SJSA1 (cell line): ENCODE measurements around the gene MEAK7. TPM values are rescaled to one million over a fixed set of nuclear protein-coding genes. Genes with fewer than 3 reads are reported as not detected.

Experiments
- DNase-seq, 2 experiments: peaks; one replicate each; pipeline ENCODE4 v3.0.0-alpha.2; 2015 to 2020; ENCODE audit warnings: low spot score in 2 of 2, low read depth in 1 of 2
- H3K27ac ChIP-seq: fragments of 250-450 bp; sonication (Bioruptor Pico); 2 replicates; pipeline ENCODE4 v1.5.1; 2020; ENCODE audit warnings: mild to moderate bottlenecking, moderate library complexity
- H3K27me3 ChIP-seq: fragments of 250-450 bp; sonication (Bioruptor Pico); replicated peaks from 2 replicates; pipeline ENCODE4 v1.5.1; 2020; ENCODE audit warnings: mild to moderate bottlenecking, moderate library complexity
- H3K36me3 ChIP-seq: fragments of 250-450 bp; sonication (Bioruptor Pico); 2 replicates; pipeline ENCODE4 v1.5.1; 2020; ENCODE audit warnings: mild to moderate bottlenecking
- H3K4me1 ChIP-seq: fragments of 250-450 bp; sonication (Bioruptor Pico); replicated peaks from 2 replicates; pipeline ENCODE4 v1.6.1; 2021; ENCODE audit warnings: mild to moderate bottlenecking
- H3K4me3 ChIP-seq: fragments of 250-450 bp; sonication (Bioruptor Pico); 2 replicates; pipeline ENCODE4 v1.5.1; 2020; ENCODE audit warnings: mild to moderate bottlenecking
- H3K9me3 ChIP-seq: fragments of 250-450 bp; sonication (Bioruptor Pico); replicated peaks from 2 replicates; pipeline ENCODE4 v1.5.1; 2020; ENCODE audit warnings: mild to moderate bottlenecking
- total RNA-seq: library from RNA; depleted of rRNA; stranded (reverse); fragments of >200 nt; shearing (Covaris generic); gene quantifications from 2 replicates; pipeline ENCODE4 v1.2.3, GENCODE V29; 2014; rRNA removed

MEAK7 gene, protein sequence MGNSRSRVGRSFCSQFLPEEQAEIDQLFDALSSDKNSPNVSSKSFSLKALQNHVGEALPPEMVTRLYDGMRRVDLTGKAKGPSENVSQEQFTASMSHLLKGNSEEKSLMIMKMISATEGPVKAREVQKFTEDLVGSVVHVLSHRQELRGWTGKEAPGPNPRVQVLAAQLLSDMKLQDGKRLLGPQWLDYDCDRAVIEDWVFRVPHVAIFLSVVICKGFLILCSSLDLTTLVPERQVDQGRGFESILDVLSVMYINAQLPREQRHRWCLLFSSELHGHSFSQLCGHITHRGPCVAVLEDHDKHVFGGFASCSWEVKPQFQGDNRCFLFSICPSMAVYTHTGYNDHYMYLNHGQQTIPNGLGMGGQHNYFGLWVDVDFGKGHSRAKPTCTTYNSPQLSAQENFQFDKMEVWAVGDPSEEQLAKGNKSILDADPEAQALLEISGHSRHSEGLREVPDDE
- 8.2 and 8.4 TPM in 2 replicates for total RNA-seq

DNA sequence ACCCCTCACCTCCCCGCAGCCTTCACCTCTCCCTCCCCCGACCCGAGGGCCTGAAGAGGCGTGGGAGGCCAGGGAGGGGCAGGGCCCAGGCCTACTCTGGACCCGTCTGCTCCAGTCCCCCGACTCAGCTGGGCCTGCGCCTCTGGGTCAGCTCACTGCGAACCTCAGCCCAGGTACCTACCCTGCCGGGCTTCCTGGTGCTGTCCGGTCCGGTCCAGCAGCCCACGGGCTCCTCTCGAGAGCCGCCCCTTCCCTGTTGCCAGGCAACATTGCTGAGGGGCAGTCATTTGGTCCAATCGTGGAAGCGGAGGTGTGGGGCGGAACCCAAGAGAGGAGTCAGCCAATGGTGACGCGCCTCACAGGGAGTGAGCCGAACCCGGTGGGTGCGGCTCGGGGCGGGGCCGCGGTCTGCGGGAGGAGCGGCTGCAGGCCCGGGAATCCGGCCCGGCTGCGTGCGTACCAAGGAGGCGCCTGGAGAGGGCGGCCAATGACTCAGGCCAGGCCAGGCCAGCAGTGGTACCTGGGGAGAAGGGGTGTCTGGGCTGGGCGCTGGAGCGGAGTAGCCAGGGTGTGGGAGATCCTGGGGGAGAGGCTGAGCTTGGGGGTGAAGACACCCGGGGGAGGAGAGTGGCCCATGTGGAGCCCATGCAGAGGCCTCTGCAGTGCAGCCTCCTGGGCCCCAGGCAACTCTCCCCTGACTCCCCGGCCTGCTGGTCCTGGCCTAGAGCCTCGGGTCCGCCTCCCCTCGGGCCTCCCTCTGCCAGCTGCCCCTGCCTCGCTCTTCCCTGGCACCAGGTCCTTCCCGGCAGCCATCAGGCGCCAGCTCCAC, at the start of gene MEAK7:
MEAK7 (minus strand) TSS at position 240 of the 829 bp plus-strand sequence. CDS start 6,573 bp downstream, outside the sequence.
- peak; percentile 99 to 100 for DNase-seq
- H3K4me1 ChIP-seq: peaks cover 73% of the 10 kb centered on the region
- peak within 1 kb of the TSS; percentile 70 for H3K27ac ChIP-seq
- peaks cover 17% of the 10 kb centered on the region for H3K36me3 ChIP-seq
- peak within 1 kb of the TSS; percentile 61 for H3K4me3 ChIP-seq
- no peaks in the 10 kb centered on the region for H3K27me3 ChIP-seq
- H3K9me3 ChIP-seq: no peaks in the 10 kb centered on the region

GRCh38 chr16:84553873-84554399, 49.5 kb upstream of the MEAK7 start:
- Histone ChIP-seq H3K9me3 (no peaks in the 10 kb centered on the region), H3K27me3 (no peaks in the 10 kb centered on the region), H3K4me3 (no peak overlapping the region), H3K27ac (no peak overlapping the region), H3K4me1 (peaks cover 12% of the 10 kb centered on the region), H3K36me3 (no peaks in the 10 kb centered on the region)
- no peak for DNase-seq

DNA sequence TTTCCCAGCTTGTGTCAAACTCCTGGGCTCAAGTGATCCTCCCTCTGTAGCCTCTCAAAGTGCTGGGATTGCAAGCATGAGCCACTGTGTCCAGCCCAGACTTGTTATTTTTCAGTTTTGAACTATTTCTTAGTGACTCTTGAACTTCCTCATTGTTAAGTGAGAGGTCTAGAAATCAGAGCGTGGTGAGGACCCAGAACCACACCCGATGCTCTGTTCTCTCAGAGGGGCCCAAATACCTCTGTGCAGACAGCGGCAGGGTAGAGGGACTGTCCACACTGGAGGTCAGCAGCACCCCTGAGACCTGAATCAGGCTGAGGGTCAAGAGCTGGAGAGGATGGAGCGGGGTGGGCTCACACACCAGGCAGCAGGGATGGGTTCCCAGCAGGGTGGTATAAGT, 47.7 kb upstream of the MEAK7 start:
- no peaks in the 10 kb centered on the region for H3K9me3 ChIP-seq

DNA sequence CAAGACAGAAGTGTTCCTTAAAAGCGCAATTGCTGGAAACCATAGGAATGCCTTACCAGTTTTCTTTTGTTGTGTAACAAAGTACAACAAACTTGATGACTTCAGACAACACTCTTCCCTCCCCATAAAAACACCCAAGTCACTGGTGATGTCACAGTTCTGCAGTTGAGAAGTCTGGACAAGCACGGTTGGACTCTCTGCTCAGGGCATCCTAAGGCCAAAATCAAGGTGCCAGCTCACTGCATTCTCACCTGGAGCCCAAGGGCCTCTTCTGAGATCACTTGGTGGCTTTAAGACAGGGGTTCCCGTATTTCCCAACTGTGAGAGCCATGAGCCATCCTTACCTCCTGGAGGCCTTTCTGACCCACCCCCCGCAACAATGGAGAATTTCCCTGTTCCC, 45.6 kb upstream of the MEAK7 start:
- H3K4me3 ChIP-seq: no peak overlapping the region
- peaks cover 14% of the 10 kb centered on the region for H3K4me1 ChIP-seq
- no peaks in the 10 kb centered on the region for H3K36me3 ChIP-seq
- no peak overlapping the region for H3K27ac ChIP-seq
- H3K27me3 ChIP-seq: no peaks in the 10 kb centered on the region
- DNase-seq: no peak
- no peaks in the 10 kb centered on the region for H3K9me3 ChIP-seq

More for the DNA sequence above, 47.7 kb upstream of the MEAK7 start:
- Histone ChIP-seq H3K4me3 (no peak overlapping the region), H3K27ac (no peak overlapping the region), H3K36me3 (no peaks in the 10 kb centered on the region), H3K4me1 (peaks cover 14% of the 10 kb centered on the region), H3K27me3 (no peaks in the 10 kb centered on the region)
- DNase-seq: no peak

DNA sequence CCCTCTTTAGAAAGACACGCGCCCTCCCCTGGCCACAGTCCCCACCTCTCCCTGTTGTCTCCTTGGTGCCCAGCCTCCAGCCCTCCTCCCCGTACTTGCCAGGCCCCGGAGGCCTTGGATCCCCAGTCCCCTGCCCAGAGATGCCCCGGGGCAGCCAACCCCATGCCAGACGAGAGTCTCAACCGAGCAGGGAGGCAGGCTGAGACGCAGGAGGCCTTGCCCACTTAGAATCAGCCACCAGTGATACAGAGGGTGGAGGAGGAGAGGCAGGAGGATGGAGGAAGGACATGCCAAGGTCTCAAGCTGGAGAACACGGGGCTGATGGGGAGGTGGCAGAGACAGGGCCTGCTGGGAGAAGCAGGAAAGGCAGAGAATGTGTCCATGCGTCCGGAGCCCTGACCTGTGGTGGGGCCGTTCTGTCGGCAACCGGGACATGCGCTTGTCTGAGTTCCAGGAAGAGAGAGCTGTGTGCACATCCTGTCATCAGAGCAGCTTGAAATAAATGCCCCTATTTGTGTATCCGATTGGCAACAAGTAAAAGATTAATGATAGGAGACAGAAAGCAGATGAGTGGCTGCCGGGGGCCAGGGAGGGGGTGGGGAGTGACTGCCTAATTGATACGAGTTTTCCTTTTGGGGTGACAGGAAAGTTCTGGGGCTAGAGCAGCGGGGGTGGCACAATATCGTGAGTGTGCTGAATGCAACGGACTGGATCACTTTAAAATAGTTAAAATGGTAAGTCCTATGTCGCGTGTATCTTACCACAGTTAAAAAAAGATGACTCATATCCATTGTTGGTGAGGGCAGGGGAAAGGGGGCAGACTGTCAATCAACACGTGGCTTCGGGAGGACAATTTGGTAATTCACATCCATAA, 44.7 kb upstream of the MEAK7 start:
- H3K27ac ChIP-seq: peak overlapping the region; percentile 1
- H3K27me3 ChIP-seq: no peaks in the 10 kb centered on the region
- no peaks in the 10 kb centered on the region for H3K36me3 ChIP-seq
- peaks cover 14% of the 10 kb centered on the region for H3K4me1 ChIP-seq
- no peaks in the 10 kb centered on the region for H3K9me3 ChIP-seq
- DNase-seq: peak in 1 of 2 experiments; percentile 30
- H3K4me3 ChIP-seq: no peak overlapping the region

DNA sequence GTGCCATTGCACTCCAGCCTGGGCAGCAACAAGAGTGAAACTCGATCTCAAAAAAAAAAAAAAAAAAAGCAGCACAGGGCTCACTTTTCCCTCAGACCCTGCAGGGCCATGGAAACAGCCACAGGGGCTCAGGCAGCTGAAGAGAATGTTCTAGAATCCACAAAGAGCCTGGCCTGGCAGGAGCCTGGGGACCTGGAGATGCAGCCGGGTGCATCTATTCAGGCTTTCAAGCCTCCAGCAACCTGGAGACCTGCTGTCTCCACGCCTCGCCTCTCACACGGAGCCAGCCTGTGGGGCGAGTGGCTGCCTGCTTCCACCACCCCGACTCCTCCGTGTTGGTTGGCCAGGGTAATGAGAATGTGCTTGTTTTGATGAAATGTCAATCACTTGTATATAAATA, 44.0 kb upstream of the MEAK7 start:
- DNase-seq: no peak
- no peak overlapping the region for H3K27ac ChIP-seq

DNA sequence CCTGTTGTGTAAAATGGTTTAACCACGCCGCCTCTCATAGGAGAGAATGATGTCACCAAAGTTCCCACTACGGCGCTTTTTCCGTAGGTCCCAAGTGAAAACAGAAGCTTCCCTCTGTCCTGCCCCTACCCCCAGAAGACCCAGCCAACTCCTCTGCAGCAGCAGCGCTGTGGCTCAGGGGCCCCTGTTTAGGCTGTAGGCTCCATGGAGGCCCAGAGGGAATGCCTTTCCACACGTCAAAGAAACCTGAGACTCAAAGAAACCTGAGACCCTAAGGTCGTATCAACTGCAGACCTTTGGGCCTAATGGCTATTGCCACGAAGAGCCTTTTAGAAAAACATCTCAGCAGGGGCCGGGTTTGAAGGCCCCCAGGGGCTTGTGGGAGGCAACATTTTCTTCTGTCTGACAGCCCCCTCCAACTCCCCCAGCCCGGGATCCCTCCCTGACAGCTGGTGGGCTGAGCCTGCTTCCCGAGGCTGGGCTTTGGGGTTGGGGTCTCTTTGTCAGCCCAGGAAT, 43.1 kb upstream of the MEAK7 start:
- Histone ChIP-seq H3K36me3 (no peaks in the 10 kb centered on the region), H3K4me1 (peaks cover 21% of the 10 kb centered on the region), H3K9me3 (no peaks in the 10 kb centered on the region), H3K27me3 (no peaks in the 10 kb centered on the region), H3K27ac (no peak overlapping the region), H3K4me3 (no peak overlapping the region)
- DNase-seq: no peak

More for the DNA sequence above, 44.0 kb upstream of the MEAK7 start:
- H3K27me3 ChIP-seq: no peaks in the 10 kb centered on the region
- H3K36me3 ChIP-seq: no peaks in the 10 kb centered on the region
- no peak overlapping the region for H3K4me3 ChIP-seq
- no peaks in the 10 kb centered on the region for H3K9me3 ChIP-seq
- H3K4me1 ChIP-seq: peaks cover 21% of the 10 kb centered on the region

DNA sequence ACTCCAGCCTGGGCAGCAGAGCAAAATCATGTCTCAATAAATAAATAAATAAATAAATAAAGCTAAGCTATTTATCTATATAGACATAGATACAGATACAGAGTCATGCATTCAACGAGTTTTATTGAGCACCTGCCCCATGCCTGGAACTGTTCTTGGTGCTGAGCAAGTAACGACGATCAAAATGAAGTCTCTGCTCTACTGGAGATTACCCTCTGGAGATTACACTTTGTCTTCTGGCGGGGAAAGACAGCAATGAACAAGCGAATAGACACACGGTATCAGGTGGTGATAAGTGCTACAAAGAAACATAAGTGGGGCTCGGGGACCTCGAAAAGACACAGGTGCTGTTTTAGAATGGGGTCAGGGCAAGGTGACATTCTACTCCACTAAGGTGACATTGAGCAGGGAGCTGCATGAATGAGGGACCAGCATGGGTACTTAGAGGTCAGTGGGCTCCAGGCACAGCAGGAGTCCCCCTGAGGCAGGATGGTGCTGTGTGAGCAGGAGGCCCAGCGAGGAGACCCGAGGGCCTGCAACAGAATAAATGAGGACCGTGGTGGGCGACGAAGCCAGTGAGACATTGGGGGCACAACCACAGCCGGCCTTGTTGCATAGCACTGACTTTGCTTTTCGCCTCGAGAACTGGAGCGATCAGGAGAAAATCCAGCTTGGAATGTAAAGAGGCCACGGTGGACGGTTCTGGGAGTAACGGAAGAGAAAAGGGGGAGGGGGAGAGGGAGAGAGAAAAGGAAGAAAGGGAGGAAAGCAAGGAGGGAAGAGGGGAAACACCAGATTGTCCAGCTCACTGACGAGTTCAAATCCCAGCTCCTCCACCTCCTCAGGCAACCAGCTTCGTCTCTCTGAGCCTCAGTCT, 42.4 kb upstream of the MEAK7 start:
- Histone ChIP-seq H3K27me3 (no peaks in the 10 kb centered on the region), H3K27ac (no peak overlapping the region), H3K4me3 (no peak overlapping the region), H3K4me1 (peaks cover 21% of the 10 kb centered on the region), H3K36me3 (no peaks in the 10 kb centered on the region), H3K9me3 (no peaks in the 10 kb centered on the region)
- DNase-seq: no peak

- Histone ChIP-seq H3K9me3 (no peaks in the 10 kb centered on the region), H3K27me3 (no peaks in the 10 kb centered on the region), H3K36me3 (no peaks in the 10 kb centered on the region), H3K4me1 (peaks cover 21% of the 10 kb centered on the region), H3K27ac (no peak overlapping the region), H3K4me3 (no peak overlapping the region)
- DNase-seq: no peak
Observed at GRCh38 chr16:84545114-84545737, 40.8 kb upstream of the MEAK7 start.

DNA sequence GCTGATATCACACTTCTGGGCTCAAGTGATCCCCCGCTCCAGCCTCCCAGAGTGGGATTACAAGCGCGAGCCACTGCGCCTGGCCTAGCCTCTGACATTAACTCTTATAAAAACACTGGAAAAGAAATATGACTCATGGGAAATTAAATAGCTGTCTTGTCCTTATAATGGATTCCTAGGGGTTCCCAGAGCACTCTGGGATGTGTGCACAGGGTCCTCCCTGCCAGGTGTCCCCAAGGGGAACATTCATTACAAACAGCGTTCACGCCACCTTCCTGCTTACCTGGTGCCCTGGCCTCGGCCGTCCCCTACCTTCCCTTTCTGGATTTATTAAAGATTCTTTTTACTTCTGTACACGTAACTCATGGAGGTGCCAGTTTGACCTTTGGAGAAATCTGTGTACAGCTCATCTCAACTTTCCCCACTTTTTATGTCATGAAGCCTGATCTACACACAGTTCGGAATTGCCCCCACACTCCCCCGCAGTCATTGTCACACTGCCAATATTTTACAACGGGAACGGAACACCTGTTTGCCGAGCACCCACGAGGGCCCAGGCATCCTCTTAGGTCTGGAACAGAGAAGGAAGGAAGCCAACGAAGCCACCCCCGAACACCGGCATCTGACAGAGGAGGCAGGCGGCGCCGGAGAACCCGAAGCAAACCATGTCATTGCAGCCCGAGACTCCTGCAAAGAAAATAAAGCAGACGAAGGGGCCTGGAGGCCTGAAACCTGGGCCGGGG, 39.7 kb upstream of the MEAK7 start:
- DNase-seq: no peak

GRCh38 chr16:84543253-84543652, 38.8 kb upstream of the MEAK7 start:
- Histone ChIP-seq H3K36me3 (no peaks in the 10 kb centered on the region), H3K9me3 (no peaks in the 10 kb centered on the region), H3K4me3 (no peak overlapping the region), H3K27ac (no peak overlapping the region), H3K4me1 (peaks cover 13% of the 10 kb centered on the region), H3K27me3 (no peaks in the 10 kb centered on the region)
- no peak for DNase-seq

More for the DNA sequence above, 39.7 kb upstream of the MEAK7 start:
- Histone ChIP-seq H3K9me3 (no peaks in the 10 kb centered on the region), H3K27me3 (no peaks in the 10 kb centered on the region), H3K27ac (no peak overlapping the region), H3K36me3 (no peaks in the 10 kb centered on the region), H3K4me3 (no peak overlapping the region), H3K4me1 (peaks cover 12% of the 10 kb centered on the region)
